ENCODE measurements around the gene CEP97. TPM values are rescaled to one million over a fixed set of nuclear protein-coding genes. Genes with fewer than 3 reads are reported as not detected.
A peak's percentile ranks its signal among the peaks of the same experiment; 100 is the strongest.

The CEP97 gene
- total RNA-seq, 1 experiment from 2014 or later: 12.0 TPM

DNA sequence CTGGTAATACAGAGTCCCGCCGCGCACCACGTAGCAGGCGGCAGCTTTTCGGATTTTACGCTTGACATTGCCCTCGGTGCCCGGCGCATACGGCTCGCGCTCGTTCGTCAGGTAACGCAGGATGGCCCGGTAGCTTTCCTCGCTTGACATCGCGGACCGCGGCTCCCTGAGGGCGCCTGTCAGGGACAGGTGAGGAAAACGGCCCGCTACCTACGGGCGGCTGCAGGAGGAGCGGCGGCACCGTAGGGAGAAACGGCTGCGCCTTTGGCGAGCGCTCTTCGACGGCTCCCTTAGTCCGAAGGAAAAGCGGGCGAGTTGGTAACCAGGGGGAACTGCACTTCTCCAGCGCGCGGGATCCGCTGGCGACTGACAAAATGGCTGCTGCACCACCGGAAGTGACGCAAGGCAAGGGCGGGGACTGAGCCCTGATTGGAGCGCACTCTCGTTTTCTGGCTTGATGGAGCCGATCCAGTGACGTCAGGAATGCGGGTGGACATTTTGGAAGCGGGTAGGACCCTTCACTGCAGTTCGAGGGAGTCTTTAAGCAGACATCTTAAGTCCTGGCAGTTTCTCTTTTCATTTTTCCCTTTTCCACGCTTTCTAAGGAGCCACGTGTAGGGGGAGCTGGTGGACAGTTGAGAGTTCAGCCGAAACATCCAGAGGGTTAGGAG, 47.5 kb upstream of the CEP97 start, which contains the start of gene ZBTB11 (continued):
- TF ChIP-seq, protein P1, sequence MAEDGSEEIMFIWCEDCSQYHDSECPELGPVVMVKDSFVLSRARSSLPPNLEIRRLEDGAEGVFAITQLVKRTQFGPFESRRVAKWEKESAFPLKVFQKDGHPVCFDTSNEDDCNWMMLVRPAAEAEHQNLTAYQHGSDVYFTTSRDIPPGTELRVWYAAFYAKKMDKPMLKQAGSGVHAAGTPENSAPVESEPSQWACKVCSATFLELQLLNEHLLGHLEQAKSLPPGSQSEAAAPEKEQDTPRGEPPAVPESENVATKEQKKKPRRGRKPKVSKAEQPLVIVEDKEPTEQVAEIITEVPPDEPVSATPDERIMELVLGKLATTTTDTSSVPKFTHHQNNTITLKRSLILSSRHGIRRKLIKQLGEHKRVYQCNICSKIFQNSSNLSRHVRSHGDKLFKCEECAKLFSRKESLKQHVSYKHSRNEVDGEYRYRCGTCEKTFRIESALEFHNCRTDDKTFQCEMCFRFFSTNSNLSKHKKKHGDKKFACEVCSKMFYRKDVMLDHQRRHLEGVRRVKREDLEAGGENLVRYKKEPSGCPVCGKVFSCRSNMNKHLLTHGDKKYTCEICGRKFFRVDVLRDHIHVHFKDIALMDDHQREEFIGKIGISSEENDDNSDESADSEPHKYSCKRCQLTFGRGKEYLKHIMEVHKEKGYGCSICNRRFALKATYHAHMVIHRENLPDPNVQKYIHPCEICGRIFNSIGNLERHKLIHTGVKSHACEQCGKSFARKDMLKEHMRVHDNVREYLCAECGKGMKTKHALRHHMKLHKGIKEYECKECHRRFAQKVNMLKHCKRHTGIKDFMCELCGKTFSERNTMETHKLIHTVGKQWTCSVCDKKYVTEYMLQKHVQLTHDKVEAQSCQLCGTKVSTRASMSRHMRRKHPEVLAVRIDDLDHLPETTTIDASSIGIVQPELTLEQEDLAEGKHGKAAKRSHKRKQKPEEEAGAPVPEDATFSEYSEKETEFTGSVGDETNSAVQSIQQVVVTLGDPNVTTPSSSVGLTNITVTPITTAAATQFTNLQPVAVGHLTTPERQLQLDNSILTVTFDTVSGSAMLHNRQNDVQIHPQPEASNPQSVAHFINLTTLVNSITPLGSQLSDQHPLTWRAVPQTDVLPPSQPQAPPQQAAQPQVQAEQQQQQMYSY (CRISPR knock-in tag; IDR thresholded peaks at IDR 0.05): no peak
- peak; percentile 43; the same call in 1 of the 2 replicates for TF ChIP-seq ZNF219 (CRISPR knock-in tag; IDR thresholded peaks at IDR 0.05; ENCODE audit: borderline replicate concordance)
- TF ChIP-seq, protein P2, sequence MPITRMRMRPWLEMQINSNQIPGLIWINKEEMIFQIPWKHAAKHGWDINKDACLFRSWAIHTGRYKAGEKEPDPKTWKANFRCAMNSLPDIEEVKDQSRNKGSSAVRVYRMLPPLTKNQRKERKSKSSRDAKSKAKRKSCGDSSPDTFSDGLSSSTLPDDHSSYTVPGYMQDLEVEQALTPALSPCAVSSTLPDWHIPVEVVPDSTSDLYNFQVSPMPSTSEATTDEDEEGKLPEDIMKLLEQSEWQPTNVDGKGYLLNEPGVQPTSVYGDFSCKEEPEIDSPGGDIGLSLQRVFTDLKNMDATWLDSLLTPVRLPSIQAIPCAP (CRISPR knock-in tag; IDR thresholded peaks at IDR 0.05): no peak
- TF ChIP-seq ZNF138 (CRISPR knock-in tag; conservative IDR thresholded peaks at IDR 0.05): no peak
- peak; percentile 76; the same call in 1 of the 2 replicates for TF ChIP-seq ESRRA (CRISPR knock-in tag; IDR thresholded peaks at IDR 0.05; ENCODE audit: borderline replicate concordance)
- TF ChIP-seq ZNF423 (CRISPR knock-in tag; IDR thresholded peaks at IDR 0.05): no peak
- TF ChIP-seq, protein P3, sequence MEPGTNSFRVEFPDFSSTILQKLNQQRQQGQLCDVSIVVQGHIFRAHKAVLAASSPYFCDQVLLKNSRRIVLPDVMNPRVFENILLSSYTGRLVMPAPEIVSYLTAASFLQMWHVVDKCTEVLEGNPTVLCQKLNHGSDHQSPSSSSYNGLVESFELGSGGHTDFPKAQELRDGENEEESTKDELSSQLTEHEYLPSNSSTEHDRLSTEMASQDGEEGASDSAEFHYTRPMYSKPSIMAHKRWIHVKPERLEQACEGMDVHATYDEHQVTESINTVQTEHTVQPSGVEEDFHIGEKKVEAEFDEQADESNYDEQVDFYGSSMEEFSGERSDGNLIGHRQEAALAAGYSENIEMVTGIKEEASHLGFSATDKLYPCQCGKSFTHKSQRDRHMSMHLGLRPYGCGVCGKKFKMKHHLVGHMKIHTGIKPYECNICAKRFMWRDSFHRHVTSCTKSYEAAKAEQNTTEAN (CRISPR knock-in tag; IDR thresholded peaks at IDR 0.05): no peak
- TF ChIP-seq ZNF121 (CRISPR knock-in tag; IDR thresholded peaks at IDR 0.05): no peak
- peak; percentile 94 for TF ChIP-seq GABPB1 (CRISPR knock-in tag; IDR thresholded peaks at IDR 0.05)
- no peak for TF ChIP-seq ATF6 (CRISPR knock-in tag; IDR thresholded peaks at IDR 0.05)
- TF ChIP-seq, protein P4, sequence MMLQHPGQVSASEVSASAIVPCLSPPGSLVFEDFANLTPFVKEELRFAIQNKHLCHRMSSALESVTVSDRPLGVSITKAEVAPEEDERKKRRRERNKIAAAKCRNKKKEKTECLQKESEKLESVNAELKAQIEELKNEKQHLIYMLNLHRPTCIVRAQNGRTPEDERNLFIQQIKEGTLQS (CRISPR knock-in tag; conservative IDR thresholded peaks at IDR 0.05): no peak
- peak; percentile 94 for TF ChIP-seq SP1 (CRISPR knock-in tag; conservative IDR thresholded peaks at IDR 0.05)
- TF ChIP-seq JAZF1 (CRISPR knock-in tag; IDR thresholded peaks at IDR 0.05): no peak
- TF ChIP-seq, protein P5, sequence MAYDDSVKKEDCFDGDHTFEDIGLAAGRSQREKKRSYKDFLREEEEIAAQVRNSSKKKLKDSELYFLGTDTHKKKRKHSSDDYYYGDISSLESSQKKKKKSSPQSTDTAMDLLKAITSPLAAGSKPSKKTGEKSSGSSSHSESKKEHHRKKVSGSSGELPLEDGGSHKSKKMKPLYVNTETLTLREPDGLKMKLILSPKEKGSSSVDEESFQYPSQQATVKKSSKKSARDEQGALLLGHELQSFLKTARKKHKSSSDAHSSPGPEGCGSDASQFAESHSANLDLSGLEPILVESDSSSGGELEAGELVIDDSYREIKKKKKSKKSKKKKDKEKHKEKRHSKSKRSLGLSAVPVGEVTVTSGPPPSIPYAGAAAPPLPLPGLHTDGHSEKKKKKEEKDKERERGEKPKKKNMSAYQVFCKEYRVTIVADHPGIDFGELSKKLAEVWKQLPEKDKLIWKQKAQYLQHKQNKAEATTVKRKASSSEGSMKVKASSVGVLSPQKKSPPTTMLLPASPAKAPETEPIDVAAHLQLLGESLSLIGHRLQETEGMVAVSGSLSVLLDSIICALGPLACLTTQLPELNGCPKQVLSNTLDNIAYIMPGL (CRISPR knock-in tag; IDR thresholded peaks at IDR 0.05): 0 out of 2 replicates have a peak, but pooled peaks have one; percentile 21
- TF ChIP-seq ELF4 (CRISPR knock-in tag; IDR thresholded peaks at IDR 0.05; ENCODE audit: low read depth): no peak
- no peak for TF ChIP-seq SOX15 (CRISPR knock-in tag; IDR thresholded peaks at IDR 0.05)
- TF ChIP-seq FOXJ3 (CRISPR knock-in tag; IDR thresholded peaks at IDR 0.05; ENCODE audit: borderline replicate concordance): no peak
- TF ChIP-seq, protein P6, sequence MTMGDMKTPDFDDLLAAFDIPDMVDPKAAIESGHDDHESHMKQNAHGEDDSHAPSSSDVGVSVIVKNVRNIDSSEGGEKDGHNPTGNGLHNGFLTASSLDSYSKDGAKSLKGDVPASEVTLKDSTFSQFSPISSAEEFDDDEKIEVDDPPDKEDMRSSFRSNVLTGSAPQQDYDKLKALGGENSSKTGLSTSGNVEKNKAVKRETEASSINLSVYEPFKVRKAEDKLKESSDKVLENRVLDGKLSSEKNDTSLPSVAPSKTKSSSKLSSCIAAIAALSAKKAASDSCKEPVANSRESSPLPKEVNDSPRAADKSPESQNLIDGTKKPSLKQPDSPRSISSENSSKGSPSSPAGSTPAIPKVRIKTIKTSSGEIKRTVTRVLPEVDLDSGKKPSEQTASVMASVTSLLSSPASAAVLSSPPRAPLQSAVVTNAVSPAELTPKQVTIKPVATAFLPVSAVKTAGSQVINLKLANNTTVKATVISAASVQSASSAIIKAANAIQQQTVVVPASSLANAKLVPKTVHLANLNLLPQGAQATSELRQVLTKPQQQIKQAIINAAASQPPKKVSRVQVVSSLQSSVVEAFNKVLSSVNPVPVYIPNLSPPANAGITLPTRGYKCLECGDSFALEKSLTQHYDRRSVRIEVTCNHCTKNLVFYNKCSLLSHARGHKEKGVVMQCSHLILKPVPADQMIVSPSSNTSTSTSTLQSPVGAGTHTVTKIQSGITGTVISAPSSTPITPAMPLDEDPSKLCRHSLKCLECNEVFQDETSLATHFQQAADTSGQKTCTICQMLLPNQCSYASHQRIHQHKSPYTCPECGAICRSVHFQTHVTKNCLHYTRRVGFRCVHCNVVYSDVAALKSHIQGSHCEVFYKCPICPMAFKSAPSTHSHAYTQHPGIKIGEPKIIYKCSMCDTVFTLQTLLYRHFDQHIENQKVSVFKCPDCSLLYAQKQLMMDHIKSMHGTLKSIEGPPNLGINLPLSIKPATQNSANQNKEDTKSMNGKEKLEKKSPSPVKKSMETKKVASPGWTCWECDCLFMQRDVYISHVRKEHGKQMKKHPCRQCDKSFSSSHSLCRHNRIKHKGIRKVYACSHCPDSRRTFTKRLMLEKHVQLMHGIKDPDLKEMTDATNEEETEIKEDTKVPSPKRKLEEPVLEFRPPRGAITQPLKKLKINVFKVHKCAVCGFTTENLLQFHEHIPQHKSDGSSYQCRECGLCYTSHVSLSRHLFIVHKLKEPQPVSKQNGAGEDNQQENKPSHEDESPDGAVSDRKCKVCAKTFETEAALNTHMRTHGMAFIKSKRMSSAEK (CRISPR knock-in tag; IDR thresholded peaks at IDR 0.05; ENCODE audit: borderline replicate concordance): no peak
- no peak for TF ChIP-seq HMGA2 (CRISPR knock-in tag; IDR thresholded peaks at IDR 0.05)
- TF ChIP-seq CDX4 (CRISPR knock-in tag; IDR thresholded peaks at IDR 0.05; ENCODE audit: borderline replicate concordance): no peak
- no peak for TF ChIP-seq ATF1 (CRISPR knock-in tag; IDR thresholded peaks at IDR 0.05)
- no peak for TF ChIP-seq IRF2 (CRISPR knock-in tag; IDR thresholded peaks at IDR 0.05; ENCODE audit: borderline replicate concordance, low read depth)
- no peak for TF ChIP-seq ERG (CRISPR knock-in tag; IDR thresholded peaks at IDR 0.05)

Measured in WTC11 (cell line).